Mesothelial cell of epicardium (in vitro differentiated cells): ENCODE measurements around the gene FAM193A. TPM values are rescaled to one million over a fixed set of nuclear protein-coding genes. Genes with fewer than 3 reads are reported as not detected.

Experiments used
- DNase-seq, 2 experiments: peaks; one replicate each; pipeline ENCODE4 v3.0.0; 2021; ENCODE audit warnings: low spot score in 2 of 2; ENCODE audit not compliant: unreplicated experiment in 2 of 2
- H3K27ac Mint-ChIP-seq: 2 replicates; pipeline ENCODE4 v1.8.0; 2021; ENCODE audit warnings: mixed read lengths
- H3K27me3 Mint-ChIP-seq: 2 replicates; pipeline ENCODE4 v1.8.0; 2021; ENCODE audit warnings: low read depth, mixed read lengths
- H3K36me3 Mint-ChIP-seq: 2 replicates; pipeline ENCODE4 v1.8.0; 2021; ENCODE audit warnings: mixed read lengths
- H3K4me1 Mint-ChIP-seq: 2 replicates; pipeline ENCODE4 v1.8.0; 2021; ENCODE audit warnings: mixed read lengths
- H3K4me3 Mint-ChIP-seq: 2 replicates; pipeline ENCODE4 v1.8.0; 2021; ENCODE audit warnings: mild to moderate bottlenecking, moderate library complexity, mixed read lengths
- H3K9me3 Mint-ChIP-seq: 2 replicates; pipeline ENCODE4 v1.8.0; 2021; ENCODE audit warnings: mixed read lengths
- CTCF ChIP-seq: fragments of 200-600 bp; sonication (generic); IDR thresholded peaks from one replicate; pipeline ENCODE4 v1.5.0; 2021; ENCODE audit warnings: antibody characterized with exemption; ENCODE audit not compliant: unreplicated experiment
- total RNA-seq: library from RNA; stranded (reverse); gene quantifications from 3 replicates; pipeline ENCODE4 v1.2.1, GENCODE V29; 2021

FAM193A gene
- total RNA-seq, 1 donor from 2014 or later = 48.1 TPM

GRCh38 chr4:2728221-2728620, 191.8 kb downstream of the FAM193A start:
- no peak overlapping the region for H3K27ac Mint-ChIP-seq
- H3K4me1 Mint-ChIP-seq = no peaks in the 10 kb centered on the region
- no peaks in the 10 kb centered on the region for H3K27me3 Mint-ChIP-seq
- H3K36me3 Mint-ChIP-seq = peaks cover 23% of the 10 kb centered on the region
- no peak for TF ChIP-seq CTCF
- H3K9me3 Mint-ChIP-seq = no peaks in the 10 kb centered on the region
- DNase-seq = no peak
- H3K4me3 Mint-ChIP-seq = no peak overlapping the region

- no peaks in the 10 kb centered on the region for H3K9me3 Mint-ChIP-seq
- H3K27me3 Mint-ChIP-seq = no peaks in the 10 kb centered on the region
- no peak overlapping the region for H3K27ac Mint-ChIP-seq
- no peak overlapping the region for H3K4me3 Mint-ChIP-seq
- no peak for TF ChIP-seq CTCF
- H3K36me3 Mint-ChIP-seq = peaks cover 23% of the 10 kb centered on the region
- H3K4me1 Mint-ChIP-seq = no peaks in the 10 kb centered on the region
- no peak for DNase-seq
Observed at GRCh38 chr4:2728806-2729532, 192.5 kb downstream of the FAM193A start.

- H3K27ac Mint-ChIP-seq = no peak overlapping the region
- no peaks in the 10 kb centered on the region for H3K9me3 Mint-ChIP-seq
- H3K36me3 Mint-ChIP-seq = peaks cover 23% of the 10 kb centered on the region
- TF ChIP-seq CTCF = no peak
- no peak overlapping the region for H3K4me3 Mint-ChIP-seq
- DNase-seq = no peak
- H3K27me3 Mint-ChIP-seq = no peaks in the 10 kb centered on the region
- no peaks in the 10 kb centered on the region for H3K4me1 Mint-ChIP-seq
Observed at GRCh38 chr4:2729533-2729875, 193.1 kb downstream of the FAM193A start.

- H3K36me3 Mint-ChIP-seq = peaks cover 40% of the 10 kb centered on the region
- H3K4me1 Mint-ChIP-seq = no peaks in the 10 kb centered on the region
- H3K27ac Mint-ChIP-seq = no peak overlapping the region
- no peak for TF ChIP-seq CTCF
- no peak for DNase-seq
- peaks cover 18% of the 10 kb centered on the region for H3K9me3 Mint-ChIP-seq
- H3K27me3 Mint-ChIP-seq = no peaks in the 10 kb centered on the region
- no peak overlapping the region for H3K4me3 Mint-ChIP-seq
Observed at GRCh38 chr4:2731907-2732317, 195.5 kb downstream of the FAM193A start.

- TF ChIP-seq CTCF = no peak
- no peaks in the 10 kb centered on the region for H3K27me3 Mint-ChIP-seq
Observed at GRCh38 chr4:2732526-2732925, 196.1 kb downstream of the FAM193A start.

More at GRCh38 chr4:2732526-2732925, 196.1 kb downstream of the FAM193A start:
- H3K36me3 Mint-ChIP-seq = peaks cover 40% of the 10 kb centered on the region
- peaks cover 18% of the 10 kb centered on the region for H3K9me3 Mint-ChIP-seq
- DNase-seq = no peak
- no peaks in the 10 kb centered on the region for H3K4me1 Mint-ChIP-seq
- no peak overlapping the region for H3K27ac Mint-ChIP-seq
- no peak overlapping the region for H3K4me3 Mint-ChIP-seq
